GM19043 (cell line): ENCODE results near the gene SAMD14.

ENCODE experiments used
- ATAC-seq: cut with Tn5 transposase; IDR thresholded peaks from one replicate; pipeline ENCODE4 v1.9.1; 2021; ENCODE audit warnings: low read depth; ENCODE audit not compliant: unreplicated experiment

The SAMD14 gene

GRCh38 chr17:50129728-50130558 is at the start of gene SAMD14:
SAMD14 (minus strand) TSS chr17:50130160; CDS start chr17:50124959, 5,201 bp downstream.
- no peak for ATAC-seq

- ATAC-seq = peak; percentile 55
Observed at GRCh38 chr17:50177983-50178834, 48.2 kb upstream of the SAMD14 start.

DNA sequence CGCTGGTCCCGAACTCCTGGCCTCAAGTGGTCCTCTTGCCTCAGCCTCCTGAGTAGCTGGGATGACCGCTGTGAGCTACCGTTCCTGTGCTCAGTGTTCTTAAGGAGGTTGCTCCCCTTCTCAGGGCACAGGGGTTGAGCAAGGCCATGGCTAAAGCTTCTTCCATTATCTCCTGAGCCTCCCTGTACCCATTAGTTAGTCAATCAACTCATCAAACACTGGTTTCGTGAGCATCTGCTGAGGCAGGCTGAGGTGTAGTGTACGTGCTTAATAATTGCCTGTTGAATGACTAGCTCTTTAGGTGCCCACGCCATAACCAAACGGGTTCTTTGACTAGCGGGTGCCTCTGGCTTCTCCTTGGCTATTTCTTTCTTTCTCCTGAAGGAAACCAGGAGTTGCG is 47.5 kb upstream of the SAMD14 start:
- no peak for ATAC-seq

DNA sequence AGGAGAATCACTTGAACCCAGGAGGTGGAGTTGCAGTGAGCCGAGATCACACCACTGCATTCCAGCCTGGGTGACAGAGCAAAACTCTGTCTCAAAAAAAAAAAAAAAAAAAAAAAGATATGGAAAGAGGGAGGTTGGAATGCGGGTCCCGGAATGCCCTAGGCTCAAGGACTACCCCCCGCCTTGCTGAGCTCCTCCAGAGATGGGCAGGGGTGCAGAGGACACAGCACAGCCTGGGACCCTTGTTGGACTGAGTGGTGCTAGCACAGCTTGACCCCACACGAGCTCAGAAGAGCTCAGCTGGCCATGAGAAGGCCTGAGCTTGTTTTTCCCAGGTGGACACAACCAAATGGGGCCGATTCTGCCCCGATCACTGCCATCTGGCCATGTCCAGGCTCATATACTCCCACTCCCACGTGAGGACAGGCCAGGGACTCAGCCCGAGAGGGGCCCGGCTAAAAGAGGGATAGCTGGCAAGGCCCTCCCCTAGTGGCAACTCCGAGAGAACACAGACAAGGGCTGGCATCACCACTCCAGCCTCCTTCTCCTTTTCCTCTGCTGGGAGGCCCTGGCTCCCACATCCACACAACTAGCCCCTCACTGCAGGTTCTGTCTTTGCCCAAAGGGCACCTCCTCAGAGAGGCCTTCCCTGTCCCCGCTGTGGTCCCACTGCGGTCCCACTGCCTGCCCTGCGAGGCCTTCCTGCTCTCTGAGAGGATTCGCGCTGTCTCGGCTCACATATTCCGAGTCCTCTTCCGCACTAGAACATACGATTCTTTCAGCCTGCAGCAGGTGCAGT is 46.8 kb upstream of the SAMD14 start:
- ATAC-seq = no peak

GRCh38 chr17:50175035-50175807 is 45.3 kb upstream of the SAMD14 start:
- ATAC-seq = no peak

DNA sequence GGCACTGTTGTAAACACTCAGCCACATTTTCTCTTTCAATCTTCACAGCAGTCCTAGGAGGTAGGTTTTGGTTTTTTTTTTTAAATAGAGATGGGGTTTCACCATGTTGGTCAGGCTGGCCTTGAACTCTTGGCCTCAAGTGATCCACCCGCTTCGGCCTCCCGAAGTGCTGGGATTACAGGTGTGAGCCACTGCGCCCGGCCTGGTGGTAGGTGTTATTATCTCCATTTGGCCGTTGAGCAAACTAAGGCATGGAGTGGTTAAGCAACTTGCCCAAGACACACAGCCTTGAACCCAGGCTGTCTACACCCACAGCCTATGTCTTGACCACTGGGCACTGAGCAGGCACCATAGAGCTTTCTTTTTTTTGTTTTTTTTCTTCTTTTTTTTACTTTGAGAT is 44.5 kb upstream of the SAMD14 start:
- ATAC-seq = no peak

GRCh38 chr17:50173335-50173941 is 43.5 kb upstream of the SAMD14 start:
- ATAC-seq = no peak

DNA sequence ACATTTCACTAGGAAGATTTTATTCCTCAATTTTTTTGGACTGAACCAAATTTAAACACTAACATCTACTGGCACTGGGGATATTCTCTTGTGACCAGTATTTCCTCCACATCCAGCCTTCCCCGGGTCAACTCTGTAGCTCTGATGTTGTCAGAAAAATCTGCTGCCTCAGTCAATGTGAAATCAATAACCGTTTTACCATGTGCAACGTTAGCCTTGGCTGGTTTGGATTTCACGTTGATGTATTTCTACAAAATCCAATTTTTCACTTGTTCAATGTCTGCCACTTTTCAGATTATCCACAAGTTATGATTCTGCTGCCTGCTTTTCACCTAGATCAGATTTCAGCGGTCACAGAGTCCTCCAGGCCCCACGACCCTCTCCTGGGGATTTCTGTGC is 43.0 kb upstream of the SAMD14 start:
- ATAC-seq = no peak

GRCh38 chr17:50172130-50172529 is 42.2 kb upstream of the SAMD14 start:
- ATAC-seq = no peak

GRCh38 chr17:50171371-50172071 is 41.6 kb upstream of the SAMD14 start:
- no peak for ATAC-seq

- no peak for ATAC-seq
Observed at GRCh38 chr17:50170662-50171370, 40.9 kb upstream of the SAMD14 start.

DNA sequence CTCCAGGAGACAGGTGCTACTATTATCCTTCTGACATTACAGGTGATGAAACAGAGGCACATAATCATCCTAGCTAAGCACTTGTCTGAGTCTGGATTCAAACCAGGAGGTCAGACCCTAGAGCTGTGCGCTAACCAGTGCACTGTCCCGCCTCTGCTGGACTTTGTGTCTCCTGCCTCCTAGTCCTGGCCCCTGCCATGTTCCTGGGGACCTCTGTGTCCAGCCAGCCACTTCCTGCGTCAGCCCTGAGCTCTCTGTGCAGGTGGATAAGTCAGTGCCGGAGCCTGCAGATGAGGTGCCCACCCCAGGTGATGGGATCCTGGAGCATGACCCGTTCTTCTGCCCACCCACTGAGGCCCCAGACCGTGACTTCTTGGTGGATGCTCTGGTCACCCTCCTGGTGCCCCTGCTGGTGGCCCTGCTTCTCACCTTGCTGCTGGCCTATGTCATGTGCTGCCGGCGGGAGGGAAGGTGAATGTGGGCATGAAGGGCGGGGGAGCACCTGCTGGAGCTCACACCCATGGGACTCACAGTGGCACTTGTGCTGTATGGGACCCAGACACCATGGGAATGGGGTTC is 40.0 kb upstream of the SAMD14 start:
- ATAC-seq = no peak

- ATAC-seq = no peak
Observed at GRCh38 chr17:50169121-50169764, 39.3 kb upstream of the SAMD14 start.

- ATAC-seq = no peak
Observed at GRCh38 chr17:50168319-50168718, 38.4 kb upstream of the SAMD14 start.

DNA sequence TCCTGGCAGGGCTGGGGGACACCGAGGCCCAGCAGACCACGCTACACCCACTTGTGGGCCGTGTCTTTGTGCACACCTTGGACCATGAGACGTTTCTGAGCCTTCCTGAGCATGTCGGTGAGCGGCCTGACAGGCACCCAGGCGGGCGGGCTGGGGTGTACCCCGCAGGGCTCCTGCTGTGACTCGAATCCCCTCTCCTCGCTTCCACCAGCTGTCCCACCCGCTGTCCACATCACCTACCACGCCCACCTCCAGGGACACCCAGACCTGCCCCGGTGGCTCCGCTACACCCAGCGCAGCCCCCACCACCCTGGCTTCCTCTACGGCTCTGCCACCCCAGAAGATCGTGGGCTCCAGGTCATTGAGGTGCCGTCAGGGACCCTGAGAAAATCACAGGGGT is 37.4 kb upstream of the SAMD14 start:
- ATAC-seq = no peak

- no peak for ATAC-seq
Observed at GRCh38 chr17:50166518-50167181, 36.7 kb upstream of the SAMD14 start.

DNA sequence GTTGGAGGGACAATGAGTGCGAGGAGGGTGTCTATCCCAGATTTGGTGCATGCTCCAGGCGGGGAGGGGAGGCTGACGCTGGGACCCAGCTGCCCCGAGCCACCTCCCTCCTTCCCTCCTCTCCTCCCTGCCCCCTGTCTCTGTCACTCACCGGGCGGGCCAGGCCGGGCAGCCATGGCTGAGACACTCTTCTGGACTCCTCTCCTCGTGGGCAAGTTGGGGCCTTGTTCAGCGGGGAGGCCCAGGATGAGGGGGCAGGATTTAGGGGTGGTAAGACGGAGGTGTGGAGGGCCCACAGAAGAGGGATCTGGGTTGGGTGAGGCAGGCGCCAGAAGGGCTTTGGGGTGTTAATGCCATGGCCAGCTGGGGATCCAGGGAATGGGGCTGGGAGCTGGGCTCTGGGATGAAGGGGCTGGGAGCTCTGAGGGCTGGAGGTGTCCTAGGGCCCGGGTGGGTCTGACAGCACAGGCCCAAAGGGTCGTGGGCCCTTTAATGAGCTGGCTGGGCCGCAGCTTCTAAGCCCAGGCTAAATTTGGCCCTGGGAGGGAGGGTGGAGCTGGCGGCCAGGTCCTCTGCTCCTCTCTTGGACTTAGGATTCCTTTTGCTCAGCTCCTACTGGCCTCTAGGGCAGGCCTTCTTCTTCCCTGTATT is 36.0 kb upstream of the SAMD14 start, which contains the start of gene SGCA:
Gene SGCA (plus strand): TSS at position 139 of the 651 bp plus-strand sequence. CDS start 36 bp downstream, at position 175.
- no peak for ATAC-seq
